Esophagus muscularis mucosa (tissue), 4 donors: ENCODE measurements around the gene MBOAT2. TPM values are rescaled to one million over a fixed set of nuclear protein-coding genes. Genes with fewer than 3 reads are reported as not detected.

Source experiments
- DNase-seq: peaks from one replicate; pipeline ENCODE4 v3.0.0-alpha.2; 2017; ENCODE audit errors: extremely low spot score
- H3K27ac ChIP-seq, 4 donors: fragments of 200-600 bp; sonication (generic); replicated peaks in 1 of 4; 1 replicate in 3 of 4; 2 replicates in 1 of 4; pipeline ENCODE4 v1.5.1; 2016 to 2019; ENCODE audit warnings: mild to moderate bottlenecking in 1 of 4
- H3K27me3 ChIP-seq, 4 donors: fragments of 200-600 bp; sonication (generic); one replicate each; pipeline versions ENCODE4 v1.5.1 to v1.6.0; 2016 to 2019
- H3K36me3 ChIP-seq, 4 donors: fragments of 200-600 bp; sonication (generic); one replicate each; pipeline ENCODE4 v1.5.1; 2016 to 2019
- H3K4me1 ChIP-seq, 4 donors: fragments of 200-600 bp; sonication (generic); one replicate each; pipeline ENCODE4 v1.5.1; 2016 to 2019
- H3K4me3 ChIP-seq, 4 donors: fragments of 200-600 bp; sonication (generic); 1 replicate in 2 of 4; 2 replicates in 2 of 4; pipeline ENCODE4 v1.5.1; 2016 to 2019; ENCODE audit warnings: mild to moderate bottlenecking in 4 of 4, moderate library complexity in 1 of 4
- H3K9me3 ChIP-seq, 4 donors: fragments of 200-600 bp; sonication (generic); 1 replicate in 3 of 4; 2 replicates in 1 of 4; pipeline ENCODE4 v1.5.1; 2016 to 2019
- EP300 ChIP-seq: sonication (generic); formaldehyde crosslinking; IDR thresholded peaks from one replicate; pipeline ENCODE4 v1.6.1; 2017; ENCODE audit warnings: antibody characterized with exemption
- POLR2A ChIP-seq: fragments of 450-650 bp; IDR thresholded peaks from one replicate; pipeline ENCODE4 v1.6.1; 2017; ENCODE audit warnings: antibody characterized with exemption, moderate library complexity, mild to moderate bottlenecking, low read depth
- POLR2AphosphoS5 ChIP-seq, 2 donors: sonication (generic); formaldehyde crosslinking; IDR thresholded peaks; one replicate each; pipeline ENCODE4 v1.6.1; 2017; ENCODE audit warnings: antibody characterized with exemption in 2 of 2
- WGBS: methylation state at CpG from one replicate; pipeline ENCODE4 v1.1.5; 2018; 5-methylcytosine and 5-hydroxymethylcytosine counted together
- intact Hi-C: fragments of 100-400 bp; cut with DNase I; formaldehyde crosslinking; loops from one replicate; pipeline ENCODE4 v1.15.1; 2023
- total RNA-seq, 4 donors: library from RNA; depleted of rRNA; stranded (reverse); fragments of >200 nt; gene quantifications; one replicate each; pipeline versions ENCODE4 v1.1.0 to v1.2.1, GENCODE V29; 2016
- TF ChIP-seq, protein P1 (sequence below), 3 experiments: fragments of 200-600 bp in 2 of 3; fragments of 450-650 bp in 1 of 3; sonication (generic) in 2 of 3; IDR thresholded peaks; one replicate each; pipeline ENCODE4 v1.5.1; 2017 to 2019; ENCODE audit warnings: antibody characterized with exemption in 3 of 3, mild to moderate bottlenecking in 2 of 3, moderate library complexity in 1 of 3

Gene MBOAT2
- total RNA-seq, 4 donors from 2014 or later, result 14.1 to 19.9 (median 17.0) TPM

DNA sequence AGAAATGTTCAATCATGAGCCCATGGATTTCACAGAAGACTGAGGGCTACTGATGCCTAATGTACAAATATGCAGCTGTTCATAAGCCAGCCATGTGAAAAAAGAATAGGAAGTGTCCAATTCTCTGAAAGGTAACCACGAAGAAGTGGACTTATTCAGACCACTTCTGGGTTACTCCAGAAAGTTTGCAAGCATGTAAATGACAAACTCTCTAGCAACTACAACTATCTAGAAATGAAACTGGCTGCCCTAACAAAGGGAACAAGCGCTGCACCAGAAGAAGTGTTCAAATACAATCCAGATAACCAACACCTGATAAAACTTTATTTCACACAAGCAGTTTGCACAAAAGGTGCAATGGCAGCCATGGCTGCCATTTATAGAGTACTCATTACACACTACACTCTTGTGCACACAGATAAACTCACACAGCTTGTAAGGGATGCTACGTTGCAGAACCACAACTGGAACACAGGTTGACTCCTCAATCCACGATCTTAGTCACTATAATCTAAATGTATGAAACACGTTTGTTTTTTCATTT lies 13.9 kb downstream of the MBOAT2 start:
- no peaks in the 10 kb centered on the region for H3K27me3 ChIP-seq

DNA sequence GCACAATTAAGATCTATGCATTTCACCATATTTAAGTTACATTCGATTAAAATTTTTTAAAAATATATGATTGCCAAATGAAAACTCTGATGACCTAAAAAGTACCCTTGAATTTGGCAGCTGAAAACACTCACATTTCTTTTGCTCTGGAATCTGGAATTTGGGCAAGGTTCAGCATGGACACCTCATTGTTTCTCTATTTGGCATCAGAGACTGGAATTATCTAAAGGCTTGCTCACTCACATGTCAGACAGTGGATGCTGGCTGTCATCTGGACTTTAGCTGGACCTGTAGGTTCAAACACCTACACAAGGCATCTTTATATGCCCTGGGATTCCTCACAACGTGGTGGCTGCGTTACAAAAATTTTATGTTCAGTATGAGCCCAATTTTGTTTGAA lies 16.1 kb downstream of the MBOAT2 start:
- 66% methylated on average over 3 of the region's 3 CpGs for WGBS
- no peak overlapping the region for H3K4me3 ChIP-seq
- H3K27me3 ChIP-seq, result no peaks in the 10 kb centered on the region
- H3K9me3 ChIP-seq, result no peaks in the 10 kb centered on the region
- H3K27ac ChIP-seq, result no peak overlapping the region
- no peaks in the 10 kb centered on the region for H3K36me3 ChIP-seq
- peaks cover 0 to 10% (median 8%) of the 10 kb centered on the region in 4 donors for H3K4me1 ChIP-seq
- TF ChIP-seq, protein P1, sequence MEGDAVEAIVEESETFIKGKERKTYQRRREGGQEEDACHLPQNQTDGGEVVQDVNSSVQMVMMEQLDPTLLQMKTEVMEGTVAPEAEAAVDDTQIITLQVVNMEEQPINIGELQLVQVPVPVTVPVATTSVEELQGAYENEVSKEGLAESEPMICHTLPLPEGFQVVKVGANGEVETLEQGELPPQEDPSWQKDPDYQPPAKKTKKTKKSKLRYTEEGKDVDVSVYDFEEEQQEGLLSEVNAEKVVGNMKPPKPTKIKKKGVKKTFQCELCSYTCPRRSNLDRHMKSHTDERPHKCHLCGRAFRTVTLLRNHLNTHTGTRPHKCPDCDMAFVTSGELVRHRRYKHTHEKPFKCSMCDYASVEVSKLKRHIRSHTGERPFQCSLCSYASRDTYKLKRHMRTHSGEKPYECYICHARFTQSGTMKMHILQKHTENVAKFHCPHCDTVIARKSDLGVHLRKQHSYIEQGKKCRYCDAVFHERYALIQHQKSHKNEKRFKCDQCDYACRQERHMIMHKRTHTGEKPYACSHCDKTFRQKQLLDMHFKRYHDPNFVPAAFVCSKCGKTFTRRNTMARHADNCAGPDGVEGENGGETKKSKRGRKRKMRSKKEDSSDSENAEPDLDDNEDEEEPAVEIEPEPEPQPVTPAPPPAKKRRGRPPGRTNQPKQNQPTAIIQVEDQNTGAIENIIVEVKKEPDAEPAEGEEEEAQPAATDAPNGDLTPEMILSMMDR (IDR thresholded peaks at IDR 0.05), result no peak
- TF ChIP-seq EP300, result no peak
- TF ChIP-seq POLR2A, result no peak
- TF ChIP-seq POLR2AphosphoS5 (IDR thresholded peaks at IDR 0.05), result no peak
- intact Hi-C loops, result no loop called here
- DNase-seq, result no peak

More for the DNA sequence above, 13.9 kb downstream of the MBOAT2 start:
- peaks cover 0 to 10% (median 8%) of the 10 kb centered on the region in 4 donors for H3K4me1 ChIP-seq
- DNase-seq, result no peak
- WGBS, result 87% methylated on average over 5 of the region's 5 CpGs
- H3K27ac ChIP-seq, result no peak overlapping the region
- H3K9me3 ChIP-seq, result no peaks in the 10 kb centered on the region
- intact Hi-C loops, result no loop called here
- no peaks in the 10 kb centered on the region for H3K36me3 ChIP-seq
- no peak overlapping the region for H3K4me3 ChIP-seq
- TF ChIP-seq POLR2AphosphoS5 (IDR thresholded peaks at IDR 0.05), result no peak
- TF ChIP-seq EP300, result no peak
- TF ChIP-seq, protein P1 (IDR thresholded peaks at IDR 0.05), result no peak
- TF ChIP-seq POLR2A, result no peak

DNA sequence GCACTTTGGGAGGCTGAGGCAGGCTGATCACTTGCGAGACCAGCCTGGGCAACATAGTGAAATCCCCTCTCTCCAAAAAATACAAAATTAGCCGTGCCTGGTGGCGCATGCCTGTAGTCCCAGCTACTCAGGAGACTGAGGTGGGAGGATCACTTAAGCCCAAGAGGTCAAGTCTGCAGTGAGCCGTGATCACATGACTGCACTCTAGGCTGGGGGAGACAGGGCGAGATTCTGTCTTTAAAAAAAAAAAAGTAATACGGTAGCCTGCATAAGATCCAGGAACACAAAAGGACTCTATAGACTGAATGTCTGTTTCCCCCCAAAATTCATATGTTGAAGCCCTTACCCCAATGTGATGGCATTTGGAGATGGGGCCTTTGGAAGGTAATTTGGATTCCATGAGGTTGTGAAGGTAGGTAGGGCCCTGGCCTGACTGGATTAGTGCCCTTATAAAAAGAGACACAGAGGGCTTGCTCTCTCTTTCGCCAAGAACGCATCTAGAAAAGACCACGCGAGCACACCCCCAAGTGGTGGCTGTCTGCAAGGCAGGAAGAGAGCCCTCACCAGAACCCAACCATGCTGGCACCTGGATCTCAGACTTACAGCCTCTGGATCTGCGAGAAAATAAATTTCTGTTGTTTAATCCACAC lies 17.0 kb downstream of the MBOAT2 start:
- intact Hi-C loops, result no loop called here
- Histone ChIP-seq H3K27me3 (no peaks in the 10 kb centered on the region), H3K36me3 (no peaks in the 10 kb centered on the region), H3K9me3 (no peaks in the 10 kb centered on the region), H3K4me1 (peaks cover 0 to 10% (median 8%) of the 10 kb centered on the region in 4 donors), H3K27ac (no peak overlapping the region), H3K4me3 (no peak overlapping the region)
- no peak for DNase-seq
- WGBS, result 91% methylated on average over 11 of the region's 11 CpGs
- TF ChIP-seq POLR2AphosphoS5 (IDR thresholded peaks at IDR 0.05) (no peak), POLR2A (no peak), EP300 (no peak)
- TF ChIP-seq, protein P1 (IDR thresholded peaks at IDR 0.05), result no peak

DNA sequence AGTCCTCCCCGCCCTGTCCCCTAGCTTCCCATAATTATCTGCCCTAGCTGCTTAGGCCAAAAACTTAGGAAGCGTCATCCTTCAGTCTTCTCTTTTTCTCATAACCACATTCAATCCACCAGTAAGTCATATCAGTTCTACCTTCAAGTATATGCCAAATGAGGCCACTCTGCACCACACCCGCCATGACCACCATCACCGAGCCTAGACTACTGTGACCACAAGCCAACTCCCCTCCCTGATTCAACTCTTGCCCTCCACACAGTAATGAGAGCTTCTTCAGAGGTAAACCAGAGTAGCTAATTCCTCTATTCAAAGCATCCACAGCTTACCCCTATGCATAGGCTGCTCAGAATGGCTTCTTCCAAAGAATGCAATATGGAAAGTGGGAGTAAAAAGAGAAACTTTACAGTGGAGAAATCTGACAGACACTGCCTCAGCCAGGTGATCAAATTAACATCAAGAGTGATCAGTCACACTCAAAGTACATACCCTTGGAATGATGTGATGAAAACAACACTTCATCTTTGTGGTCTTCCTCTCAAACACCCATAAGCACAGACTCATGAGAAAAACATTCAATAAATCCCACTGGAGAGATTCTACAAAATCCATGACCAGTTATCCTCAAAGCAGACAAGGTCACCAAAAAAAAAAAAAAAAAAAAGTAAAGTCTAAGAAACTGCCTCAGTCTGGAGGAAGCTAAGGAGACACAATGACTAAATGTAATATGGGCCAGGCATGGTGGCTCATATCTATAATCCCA lies 17.7 kb downstream of the MBOAT2 start:
- H3K9me3 ChIP-seq, result no peaks in the 10 kb centered on the region
- 91% methylated on average over 4 of the region's 4 CpGs for WGBS
- H3K4me1 ChIP-seq, result peaks cover 0 to 10% (median 8%) of the 10 kb centered on the region in 4 donors
- H3K27ac ChIP-seq, result no peak overlapping the region
- no peaks in the 10 kb centered on the region for H3K27me3 ChIP-seq
- no peak for DNase-seq
- no peak for TF ChIP-seq POLR2A
- TF ChIP-seq POLR2AphosphoS5 (IDR thresholded peaks at IDR 0.05), result no peak
- TF ChIP-seq, protein P1 (IDR thresholded peaks at IDR 0.05), result no peak
- TF ChIP-seq EP300, result no peak
- no peak overlapping the region for H3K4me3 ChIP-seq
- H3K36me3 ChIP-seq, result no peaks in the 10 kb centered on the region
- intact Hi-C loops, result no loop called here
